Measurements from ENCODE around the gene VSIG8.

Gene VSIG8

DNA sequence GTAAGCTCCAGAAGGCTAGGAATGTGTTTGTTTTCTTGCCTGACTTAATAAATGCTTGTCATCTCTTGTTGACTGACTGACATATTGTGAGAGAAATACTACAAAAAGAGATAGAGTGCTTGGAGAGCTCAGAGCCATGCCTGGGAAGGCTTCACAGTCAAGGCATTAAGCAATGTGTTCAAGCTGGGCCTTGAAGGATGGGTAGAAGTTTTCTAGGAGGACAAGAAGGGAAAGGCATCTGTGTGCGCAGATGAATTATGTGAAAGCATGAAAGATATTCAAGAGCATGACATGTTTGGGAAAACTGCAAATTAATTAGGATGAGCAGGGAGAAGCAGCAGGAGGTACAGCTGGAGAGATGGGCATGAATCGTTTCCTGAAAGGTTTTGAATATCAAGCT is 30.1 kb downstream of the VSIG8 start:
- no peak for DNase-seq (ENCODE audit: low read depth)
- no peak overlapping the region for H3K4me3 ChIP-seq (ENCODE audit: low read depth, low read length)
- TF ChIP-seq, protein P1, sequence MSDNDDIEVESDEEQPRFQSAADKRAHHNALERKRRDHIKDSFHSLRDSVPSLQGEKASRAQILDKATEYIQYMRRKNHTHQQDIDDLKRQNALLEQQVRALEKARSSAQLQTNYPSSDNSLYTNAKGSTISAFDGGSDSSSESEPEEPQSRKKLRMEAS (IDR thresholded peaks at IDR 0.05; ENCODE audit: low read depth, low read length): no peak
- TF ChIP-seq MYC (IDR thresholded peaks at IDR 0.05; ENCODE audit: low read depth, low read length) (no peak), POLR2A (IDR thresholded peaks at IDR 0.05; ENCODE audit: extremely low read depth, insufficient read length) (no peak)
- TF ChIP-seq, protein P2, sequence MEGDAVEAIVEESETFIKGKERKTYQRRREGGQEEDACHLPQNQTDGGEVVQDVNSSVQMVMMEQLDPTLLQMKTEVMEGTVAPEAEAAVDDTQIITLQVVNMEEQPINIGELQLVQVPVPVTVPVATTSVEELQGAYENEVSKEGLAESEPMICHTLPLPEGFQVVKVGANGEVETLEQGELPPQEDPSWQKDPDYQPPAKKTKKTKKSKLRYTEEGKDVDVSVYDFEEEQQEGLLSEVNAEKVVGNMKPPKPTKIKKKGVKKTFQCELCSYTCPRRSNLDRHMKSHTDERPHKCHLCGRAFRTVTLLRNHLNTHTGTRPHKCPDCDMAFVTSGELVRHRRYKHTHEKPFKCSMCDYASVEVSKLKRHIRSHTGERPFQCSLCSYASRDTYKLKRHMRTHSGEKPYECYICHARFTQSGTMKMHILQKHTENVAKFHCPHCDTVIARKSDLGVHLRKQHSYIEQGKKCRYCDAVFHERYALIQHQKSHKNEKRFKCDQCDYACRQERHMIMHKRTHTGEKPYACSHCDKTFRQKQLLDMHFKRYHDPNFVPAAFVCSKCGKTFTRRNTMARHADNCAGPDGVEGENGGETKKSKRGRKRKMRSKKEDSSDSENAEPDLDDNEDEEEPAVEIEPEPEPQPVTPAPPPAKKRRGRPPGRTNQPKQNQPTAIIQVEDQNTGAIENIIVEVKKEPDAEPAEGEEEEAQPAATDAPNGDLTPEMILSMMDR (IDR thresholded peaks at IDR 0.05; ENCODE audit: low read depth, low read length): no peak

- H3K4me3 ChIP-seq (ENCODE audit: low read depth, low read length): no peak overlapping the region
- no peak for DNase-seq (ENCODE audit: low read depth)
- TF ChIP-seq POLR2A (IDR thresholded peaks at IDR 0.05; ENCODE audit: extremely low read depth, insufficient read length): no peak
- TF ChIP-seq, protein P1 (IDR thresholded peaks at IDR 0.05; ENCODE audit: low read depth, low read length): no peak
- TF ChIP-seq, protein P2 (IDR thresholded peaks at IDR 0.05; ENCODE audit: low read depth, low read length): no peak
- no peak for TF ChIP-seq MYC (IDR thresholded peaks at IDR 0.05; ENCODE audit: low read depth, low read length)
These were observed 30.9 kb downstream of the VSIG8 start for GRCh38 chr1:159831412-159832141.

- TF ChIP-seq MYC (IDR thresholded peaks at IDR 0.05; ENCODE audit: low read depth, low read length): no peak
- TF ChIP-seq, protein P2 (IDR thresholded peaks at IDR 0.05; ENCODE audit: low read depth, low read length): no peak
- TF ChIP-seq, protein P1 (IDR thresholded peaks at IDR 0.05; ENCODE audit: low read depth, low read length): no peak
- TF ChIP-seq POLR2A (IDR thresholded peaks at IDR 0.05; ENCODE audit: extremely low read depth, insufficient read length): no peak
- no peak overlapping the region for H3K4me3 ChIP-seq (ENCODE audit: low read depth, low read length)
- DNase-seq (ENCODE audit: low read depth): no peak
These were observed 31.7 kb downstream of the VSIG8 start for GRCh38 chr1:159830722-159831121.

- TF ChIP-seq MYC (IDR thresholded peaks at IDR 0.05; ENCODE audit: low read depth, low read length): no peak
- TF ChIP-seq POLR2A (IDR thresholded peaks at IDR 0.05; ENCODE audit: extremely low read depth, insufficient read length): no peak
- TF ChIP-seq, protein P1 (IDR thresholded peaks at IDR 0.05; ENCODE audit: low read depth, low read length): no peak
- TF ChIP-seq, protein P2 (IDR thresholded peaks at IDR 0.05; ENCODE audit: low read depth, low read length): no peak
- no peak for DNase-seq (ENCODE audit: low read depth)
- H3K4me3 ChIP-seq (ENCODE audit: low read depth, low read length): no peak overlapping the region
These were observed 32.5 kb downstream of the VSIG8 start for GRCh38 chr1:159829822-159830465.

DNA sequence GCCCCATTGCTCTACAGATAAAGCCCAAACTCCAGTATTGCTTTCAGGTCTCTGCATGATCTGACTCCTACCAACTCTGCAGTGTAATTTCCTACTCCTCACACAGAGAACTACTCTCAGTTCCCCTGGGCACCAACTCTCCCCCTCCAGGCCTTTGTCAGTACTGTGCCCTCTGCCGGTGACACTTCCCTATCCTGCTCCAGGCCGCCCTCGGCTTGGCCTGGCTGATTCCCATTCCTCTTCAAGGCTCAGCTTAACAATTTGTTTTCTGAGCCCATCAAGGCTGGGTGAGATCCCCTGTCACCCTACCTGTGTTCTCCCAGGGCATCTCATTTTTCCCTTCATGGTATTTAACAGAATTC is 33.2 kb downstream of the VSIG8 start:
- TF ChIP-seq, protein P2 (IDR thresholded peaks at IDR 0.05; ENCODE audit: low read depth, low read length): peak; percentile 56
- TF ChIP-seq, protein P1 (IDR thresholded peaks at IDR 0.05; ENCODE audit: low read depth, low read length): no peak
- peak; percentile 77 for DNase-seq (ENCODE audit: low read depth)
- H3K4me3 ChIP-seq (ENCODE audit: low read depth, low read length): no peak overlapping the region
